SK-N-SH treated with all-trans-retinoic acid at 6 μM for 48 hours (cell line): ENCODE data around the gene USP40.

Source experiments
- ATAC-seq: fragments of 200-7000 bp; cut with Tn5 transposase; 3 replicates; pipeline ENCODE4 v1.9.1; 2020; ENCODE audit warnings: mild to moderate bottlenecking, moderate library complexity
- ARNTL ChIP-seq: fragments of 450-650 bp; formaldehyde crosslinking; IDR thresholded peaks from 2 replicates; pipeline ENCODE4 v1.5.0; 2020; ENCODE audit warnings: low read depth, mild to moderate bottlenecking, moderate library complexity, borderline replicate concordance
- BACH2 ChIP-seq: fragments of 250-450 bp; sonication (Bioruptor Pico); IDR thresholded peaks from 2 replicates; pipeline ENCODE4 v1.9.0; 2021; ENCODE audit warnings: mild to moderate bottlenecking, borderline replicate concordance
- CREB5 ChIP-seq: fragments of 250-450 bp; sonication (Bioruptor Pico); IDR thresholded peaks from 2 replicates; pipeline ENCODE4 v1.5.1; 2020; ENCODE audit warnings: low read depth, mild to moderate bottlenecking, moderate library complexity
- CSDC2 ChIP-seq: fragments of 250-450 bp; sonication (Bioruptor Pico); IDR thresholded peaks from 2 replicates; pipeline ENCODE4 v1.5.0; 2020; ENCODE audit warnings: mild to moderate bottlenecking, moderate library complexity
- CSRNP3 ChIP-seq: fragments of 250-450 bp; sonication (Bioruptor Pico); IDR thresholded peaks from 2 replicates; pipeline ENCODE4 v1.5.1; 2021; ENCODE audit warnings: mild to moderate bottlenecking, moderate library complexity
- GLIS3 ChIP-seq: fragments of 250-450 bp; sonication (Bioruptor Pico); IDR thresholded peaks from 2 replicates; pipeline ENCODE4 v1.5.0; 2020; ENCODE audit warnings: mild to moderate bottlenecking, moderate library complexity
- ISL1 ChIP-seq: fragments of 250-450 bp; sonication (Bioruptor Pico); IDR thresholded peaks from 2 replicates; pipeline ENCODE4 v2.1.2; 2022; ENCODE audit warnings: mild to moderate bottlenecking, moderate library complexity
- OSR1 ChIP-seq: fragments of 250-450 bp; sonication (Bioruptor Pico); IDR thresholded peaks from 2 replicates; pipeline ENCODE4 v1.8.0; 2022; ENCODE audit warnings: moderate library complexity, mild to moderate bottlenecking, inconsistent platforms
- PPARA ChIP-seq: fragments of 250-450 bp; sonication (Bioruptor Pico); IDR thresholded peaks from 2 replicates; pipeline ENCODE4 v1.5.0; 2020; ENCODE audit warnings: mild to moderate bottlenecking, borderline replicate concordance
- RARB ChIP-seq: fragments of 250-450 bp; sonication (Bioruptor Pico); IDR thresholded peaks from 2 replicates; pipeline ENCODE4 v1.8.0; 2021; ENCODE audit warnings: mild to moderate bottlenecking, moderate library complexity
- SNAI2 ChIP-seq: fragments of 250-450 bp; sonication (Bioruptor Pico); IDR thresholded peaks from 2 replicates; pipeline ENCODE4 v1.5.0; 2020; ENCODE audit warnings: mild to moderate bottlenecking, moderate library complexity
- TOX ChIP-seq: fragments of 250-450 bp; sonication (Bioruptor Pico); IDR thresholded peaks from 2 replicates; pipeline ENCODE4 v1.8.0; 2021; ENCODE audit warnings: mild to moderate bottlenecking, moderate library complexity, borderline replicate concordance
- ZC3H10 ChIP-seq: fragments of 250-450 bp; sonication (Bioruptor Pico); IDR thresholded peaks from 2 replicates; pipeline ENCODE4 v1.5.1; 2021; ENCODE audit warnings: mild to moderate bottlenecking, moderate library complexity
- ZFP3 ChIP-seq: fragments of 250-450 bp; sonication (Bioruptor Pico); IDR thresholded peaks from 2 replicates; pipeline ENCODE4 v1.5.0; 2020; ENCODE audit warnings: mild to moderate bottlenecking, moderate library complexity
- ZFP30 ChIP-seq: fragments of 450-650 bp; formaldehyde crosslinking; IDR thresholded peaks from 2 replicates; pipeline ENCODE4 v1.5.0; 2022; ENCODE audit warnings: mild to moderate bottlenecking, moderate library complexity
- ZNF565 ChIP-seq: fragments of 450-650 bp; formaldehyde crosslinking; conservative IDR thresholded peaks from 2 replicates; pipeline ENCODE4 v1.5.0; 2020; ENCODE audit warnings: low read depth, mild to moderate bottlenecking, moderate library complexity
- ZNF70 ChIP-seq: fragments of 450-650 bp; formaldehyde crosslinking; IDR thresholded peaks from 2 replicates; pipeline ENCODE4 v1.5.0; 2020; ENCODE audit warnings: mild to moderate bottlenecking, moderate library complexity
- ZNF8 ChIP-seq: fragments of 450-650 bp; formaldehyde crosslinking; IDR thresholded peaks from 2 replicates; pipeline ENCODE4 v1.5.0; 2020; ENCODE audit warnings: mild to moderate bottlenecking, moderate library complexity
- TF ChIP-seq, protein P1 (sequence below): fragments of 250-450 bp; sonication (Bioruptor Pico); IDR thresholded peaks from 2 replicates; pipeline ENCODE4 v1.8.0; 2020; ENCODE audit warnings: mild to moderate bottlenecking, moderate library complexity, borderline replicate concordance
- TF ChIP-seq, protein P2 (sequence below): fragments of 250-450 bp; sonication (Bioruptor Pico); IDR thresholded peaks from 2 replicates; pipeline ENCODE4 v1.5.0; 2020; ENCODE audit warnings: mild to moderate bottlenecking, moderate library complexity
- TF ChIP-seq, protein P3 (sequence below): fragments of 250-450 bp; sonication (Bioruptor Pico); IDR thresholded peaks from 2 replicates; pipeline ENCODE4 v1.8.0; 2021; ENCODE audit warnings: low read depth, mild to moderate bottlenecking, moderate library complexity, borderline replicate concordance

The USP40 gene

DNA sequence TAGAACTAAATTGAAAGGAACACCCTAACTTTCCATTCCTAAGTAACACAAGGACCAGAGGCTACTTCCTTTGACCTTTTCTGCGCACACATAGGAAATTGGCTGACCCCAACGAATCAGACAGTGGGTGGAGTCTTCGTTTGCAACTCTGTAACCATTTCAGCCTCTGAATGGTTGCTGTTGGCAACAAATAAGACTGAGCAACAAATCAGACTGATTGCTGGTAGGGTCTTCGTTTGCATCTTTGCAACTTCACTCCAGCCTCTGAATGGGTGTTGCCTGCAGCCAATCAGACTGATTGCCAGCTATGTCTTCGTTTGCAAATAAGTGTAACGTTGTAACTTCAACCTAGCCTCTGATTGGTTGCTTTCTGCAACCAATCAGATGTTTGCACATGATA, 34.6 kb downstream of the USP40 start:
- ATAC-seq, result no peak

GRCh38 chr2:233530381-233530780, 36.2 kb downstream of the USP40 start:
- TF ChIP-seq CSRNP3 (CRISPR knock-in tag) (no peak), ARNTL (CRISPR knock-in tag) (no peak), SNAI2 (CRISPR knock-in tag) (no peak), GLIS3 (CRISPR knock-in tag) (no peak), ZNF8 (CRISPR knock-in tag) (no peak), ZNF70 (CRISPR knock-in tag) (no peak), ZFP3 (CRISPR knock-in tag) (no peak), ZC3H10 (CRISPR knock-in tag) (no peak)
- TF ChIP-seq, protein P1, sequence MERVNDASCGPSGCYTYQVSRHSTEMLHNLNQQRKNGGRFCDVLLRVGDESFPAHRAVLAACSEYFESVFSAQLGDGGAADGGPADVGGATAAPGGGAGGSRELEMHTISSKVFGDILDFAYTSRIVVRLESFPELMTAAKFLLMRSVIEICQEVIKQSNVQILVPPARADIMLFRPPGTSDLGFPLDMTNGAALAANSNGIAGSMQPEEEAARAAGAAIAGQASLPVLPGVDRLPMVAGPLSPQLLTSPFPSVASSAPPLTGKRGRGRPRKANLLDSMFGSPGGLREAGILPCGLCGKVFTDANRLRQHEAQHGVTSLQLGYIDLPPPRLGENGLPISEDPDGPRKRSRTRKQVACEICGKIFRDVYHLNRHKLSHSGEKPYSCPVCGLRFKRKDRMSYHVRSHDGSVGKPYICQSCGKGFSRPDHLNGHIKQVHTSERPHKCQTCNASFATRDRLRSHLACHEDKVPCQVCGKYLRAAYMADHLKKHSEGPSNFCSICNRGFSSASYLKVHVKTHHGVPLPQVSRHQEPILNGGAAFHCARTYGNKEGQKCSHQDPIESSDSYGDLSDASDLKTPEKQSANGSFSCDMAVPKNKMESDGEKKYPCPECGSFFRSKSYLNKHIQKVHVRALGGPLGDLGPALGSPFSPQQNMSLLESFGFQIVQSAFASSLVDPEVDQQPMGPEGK (CRISPR knock-in tag), result no peak
- ATAC-seq, result no peak

More for the DNA sequence above, 34.6 kb downstream of the USP40 start:
- TF ChIP-seq ISL1, result no peak
- no peak for TF ChIP-seq ZFP3 (CRISPR knock-in tag)
- TF ChIP-seq OSR1 (CRISPR knock-in tag), result no peak
- TF ChIP-seq CSDC2, result no peak
- TF ChIP-seq ZNF8 (CRISPR knock-in tag), result no peak
- TF ChIP-seq PPARA (CRISPR knock-in tag), result no peak
- TF ChIP-seq BACH2 (CRISPR knock-in tag), result no peak
- TF ChIP-seq, protein P2, sequence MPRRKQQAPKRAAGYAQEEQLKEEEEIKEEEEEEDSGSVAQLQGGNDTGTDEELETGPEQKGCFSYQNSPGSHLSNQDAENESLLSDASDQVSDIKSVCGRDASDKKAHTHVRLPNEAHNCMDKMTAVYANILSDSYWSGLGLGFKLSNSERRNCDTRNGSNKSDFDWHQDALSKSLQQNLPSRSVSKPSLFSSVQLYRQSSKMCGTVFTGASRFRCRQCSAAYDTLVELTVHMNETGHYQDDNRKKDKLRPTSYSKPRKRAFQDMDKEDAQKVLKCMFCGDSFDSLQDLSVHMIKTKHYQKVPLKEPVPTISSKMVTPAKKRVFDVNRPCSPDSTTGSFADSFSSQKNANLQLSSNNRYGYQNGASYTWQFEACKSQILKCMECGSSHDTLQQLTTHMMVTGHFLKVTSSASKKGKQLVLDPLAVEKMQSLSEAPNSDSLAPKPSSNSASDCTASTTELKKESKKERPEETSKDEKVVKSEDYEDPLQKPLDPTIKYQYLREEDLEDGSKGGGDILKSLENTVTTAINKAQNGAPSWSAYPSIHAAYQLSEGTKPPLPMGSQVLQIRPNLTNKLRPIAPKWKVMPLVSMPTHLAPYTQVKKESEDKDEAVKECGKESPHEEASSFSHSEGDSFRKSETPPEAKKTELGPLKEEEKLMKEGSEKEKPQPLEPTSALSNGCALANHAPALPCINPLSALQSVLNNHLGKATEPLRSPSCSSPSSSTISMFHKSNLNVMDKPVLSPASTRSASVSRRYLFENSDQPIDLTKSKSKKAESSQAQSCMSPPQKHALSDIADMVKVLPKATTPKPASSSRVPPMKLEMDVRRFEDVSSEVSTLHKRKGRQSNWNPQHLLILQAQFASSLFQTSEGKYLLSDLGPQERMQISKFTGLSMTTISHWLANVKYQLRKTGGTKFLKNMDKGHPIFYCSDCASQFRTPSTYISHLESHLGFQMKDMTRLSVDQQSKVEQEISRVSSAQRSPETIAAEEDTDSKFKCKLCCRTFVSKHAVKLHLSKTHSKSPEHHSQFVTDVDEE (CRISPR knock-in tag), result no peak
- no peak for TF ChIP-seq CSRNP3 (CRISPR knock-in tag)
- TF ChIP-seq, protein P3, sequence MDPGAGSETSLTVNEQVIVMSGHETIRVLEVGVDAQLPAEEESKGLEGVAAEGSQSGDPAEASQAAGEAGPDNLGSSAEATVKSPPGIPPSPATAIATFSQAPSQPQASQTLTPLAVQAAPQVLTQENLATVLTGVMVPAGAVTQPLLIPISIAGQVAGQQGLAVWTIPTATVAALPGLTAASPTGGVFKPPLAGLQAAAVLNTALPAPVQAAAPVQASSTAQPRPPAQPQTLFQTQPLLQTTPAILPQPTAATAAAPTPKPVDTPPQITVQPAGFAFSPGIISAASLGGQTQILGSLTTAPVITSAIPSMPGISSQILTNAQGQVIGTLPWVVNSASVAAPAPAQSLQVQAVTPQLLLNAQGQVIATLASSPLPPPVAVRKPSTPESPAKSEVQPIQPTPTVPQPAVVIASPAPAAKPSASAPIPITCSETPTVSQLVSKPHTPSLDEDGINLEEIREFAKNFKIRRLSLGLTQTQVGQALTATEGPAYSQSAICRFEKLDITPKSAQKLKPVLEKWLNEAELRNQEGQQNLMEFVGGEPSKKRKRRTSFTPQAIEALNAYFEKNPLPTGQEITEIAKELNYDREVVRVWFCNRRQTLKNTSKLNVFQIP (CRISPR knock-in tag), result no peak
- TF ChIP-seq ZNF565, result no peak
- no peak for TF ChIP-seq RARB (CRISPR knock-in tag)
- no peak for TF ChIP-seq TOX (CRISPR knock-in tag)
- TF ChIP-seq ARNTL (CRISPR knock-in tag), result no peak
- TF ChIP-seq, protein P1 (CRISPR knock-in tag), result no peak
- TF ChIP-seq, all 23 proteins: peak for 0

DNA sequence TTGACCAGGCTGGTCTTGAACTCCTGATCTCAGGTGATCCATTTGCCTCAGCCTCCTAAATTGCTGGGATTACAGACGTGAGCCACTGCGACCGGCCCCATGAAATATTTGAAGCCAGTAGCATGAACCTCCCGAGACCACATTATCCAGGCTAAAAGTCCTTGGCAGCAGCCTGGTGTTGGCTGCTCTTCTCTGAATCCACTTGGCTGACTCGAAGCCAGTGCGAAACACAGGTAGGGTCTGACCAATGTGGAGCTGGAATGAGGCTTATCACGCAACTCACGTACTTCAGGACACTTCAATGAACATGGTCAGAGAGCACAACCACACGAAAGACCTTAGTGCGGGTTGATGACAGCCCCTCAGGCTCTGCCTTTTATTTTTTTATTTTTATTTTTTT, 38.4 kb downstream of the USP40 start:
- ATAC-seq, result no peak
- TF ChIP-seq BACH2 (CRISPR knock-in tag), result no peak
- TF ChIP-seq PPARA (CRISPR knock-in tag), result no peak
- TF ChIP-seq, protein P2 (CRISPR knock-in tag), result no peak
- TF ChIP-seq CREB5 (CRISPR knock-in tag), result no peak
- no peak for TF ChIP-seq RARB (CRISPR knock-in tag)
- TF ChIP-seq ZFP30 (CRISPR knock-in tag), result no peak
- TF ChIP-seq ARNTL (CRISPR knock-in tag), result no peak
- no peak for TF ChIP-seq ZNF8 (CRISPR knock-in tag)
- no peak for TF ChIP-seq TOX (CRISPR knock-in tag)
- no peak for TF ChIP-seq ZNF565
- TF ChIP-seq SNAI2 (CRISPR knock-in tag), result no peak
- no peak for TF ChIP-seq GLIS3 (CRISPR knock-in tag)
- TF ChIP-seq OSR1 (CRISPR knock-in tag), result no peak
- TF ChIP-seq, all 23 proteins: peak for 0
